CD14-positive monocyte (primary cell): Measurements from ENCODE around the gene CIB4. TPM values are rescaled to one million over a fixed set of nuclear protein-coding genes. Genes with fewer than 3 reads are reported as not detected.
A peak's percentile ranks its signal among the peaks of the same experiment; 100 is the strongest.

Experiments used
- DNase-seq, 3 donors: peaks; one replicate each; pipeline ENCODE4 v3.0.0-alpha.2; 2011 to 2022
- H2AFZ ChIP-seq: 2 replicates; pipeline ENCODE4 v1.6.0; 2012; ENCODE audit warnings: mild to moderate bottlenecking, low read depth, low read length, inconsistent platforms; ENCODE audit not compliant: insufficient read depth, poor library complexity, severe bottlenecking
- H3K27ac ChIP-seq, 2 donors: 1 replicate in 1 of 2; 2 replicates in 1 of 2; pipeline ENCODE4 v1.5.1; 2012 to 2013; ENCODE audit warnings: low read length in 2 of 2, control low read depth in 1 of 2, inconsistent platforms in 1 of 2, low read depth in 1 of 2, mild to moderate bottlenecking in 1 of 2
- H3K27me3 ChIP-seq, 2 donors: one replicate each; pipeline versions ENCODE4 v1.6.0 to v1.6.1; 2011 to 2013; ENCODE audit warnings: low read length in 2 of 2; ENCODE audit not compliant: control insufficient read depth in 2 of 2, insufficient read depth in 2 of 2
- H3K36me3 ChIP-seq, 2 donors: replicated peaks in 1 of 2; 1 replicate in 1 of 2; 2 replicates in 1 of 2; pipeline versions ENCODE4 v1.5.1 to v1.6.1; 2012 to 2013; ENCODE audit warnings: low read length in 2 of 2, control low read depth in 1 of 2, inconsistent platforms in 1 of 2, mild to moderate bottlenecking in 1 of 2; ENCODE audit not compliant: insufficient read depth in 2 of 2, control insufficient read depth in 1 of 2
- H3K4me1 ChIP-seq, 2 donors: 1 replicate in 1 of 2; 2 replicates in 1 of 2; pipeline versions ENCODE4 v1.5.1 to v1.6.1; 2012 to 2013; ENCODE audit warnings: low read length in 2 of 2, control low read depth in 1 of 2, inconsistent platforms in 1 of 2, mild to moderate bottlenecking in 1 of 2, moderate library complexity in 1 of 2; ENCODE audit not compliant: insufficient read depth in 2 of 2, control insufficient read depth in 1 of 2
- H3K4me2 ChIP-seq: replicated peaks from 2 replicates; pipeline ENCODE3; 2012; ENCODE audit warnings: low read length, moderate library complexity, mild to moderate bottlenecking; ENCODE audit not compliant: poor library complexity, severe bottlenecking; ENCODE audit errors: extremely low read depth
- H3K4me3 ChIP-seq, 3 experiments: fragments of 200-600 bp in 1 of 3; sonication (generic) in 1 of 3; replicated peaks in 1 of 3; 1 replicate in 2 of 3; 2 replicates in 1 of 3; pipeline ENCODE4 v1.5.1; 2011 to 2013; ENCODE audit warnings: low read length in 3 of 3, mild to moderate bottlenecking in 3 of 3, control low read depth in 2 of 3, low read depth in 2 of 3, inconsistent platforms in 1 of 3, moderate library complexity in 1 of 3
- H3K79me2 ChIP-seq: 2 replicates; pipeline ENCODE4 v1.6.0; 2012; ENCODE audit warnings: mild to moderate bottlenecking, control low read depth, inconsistent platforms, low read length, moderate library complexity; ENCODE audit not compliant: insufficient read depth
- H3K9ac ChIP-seq: 2 replicates; pipeline ENCODE4 v1.6.0; 2017; ENCODE audit warnings: low read length, mild to moderate bottlenecking; ENCODE audit not compliant: insufficient read depth, poor library complexity, severe bottlenecking
- H3K9me3 ChIP-seq, 2 donors: replicated peaks in 1 of 2; 1 replicate in 1 of 2; 2 replicates in 1 of 2; pipeline versions ENCODE4 v1.5.1 to v1.6.1; 2012 to 2013; ENCODE audit warnings: low read length in 2 of 2, control low read depth in 1 of 2; ENCODE audit not compliant: control insufficient read depth in 1 of 2, insufficient read depth in 1 of 2
- H4K20me1 ChIP-seq: 2 replicates; pipeline ENCODE4 v1.6.0; 2012; ENCODE audit warnings: mild to moderate bottlenecking, low read length, control low read depth, moderate library complexity; ENCODE audit not compliant: insufficient read depth
- H3K27ac Mint-ChIP-seq, 7 donors: one replicate each; pipeline ENCODE4 v1.8.0; 2020; ENCODE audit warnings: mild to moderate bottlenecking in 7 of 7, mixed read lengths in 7 of 7, moderate library complexity in 6 of 7, inconsistent platforms in 2 of 7
- H3K27me3 Mint-ChIP-seq, 3 donors: one replicate each; pipeline ENCODE4 v1.8.0; 2021 to 2022; ENCODE audit warnings: low read depth in 3 of 3, mild to moderate bottlenecking in 3 of 3, mixed read lengths in 3 of 3, moderate library complexity in 3 of 3, inconsistent platforms in 1 of 3
- H3K36me3 Mint-ChIP-seq, 2 donors: one replicate each; pipeline ENCODE4 v1.8.0; 2020; ENCODE audit warnings: mixed read lengths in 2 of 2, inconsistent platforms in 1 of 2, mild to moderate bottlenecking in 1 of 2
- H3K4me1 Mint-ChIP-seq: one replicate; pipeline ENCODE4 v1.8.0; 2020; ENCODE audit warnings: mild to moderate bottlenecking, mixed read lengths
- H3K4me3 Mint-ChIP-seq, 2 donors: one replicate each; pipeline ENCODE4 v1.8.0; 2020; ENCODE audit warnings: mild to moderate bottlenecking in 2 of 2, mixed read lengths in 2 of 2, moderate library complexity in 1 of 2
- H3K9me3 Mint-ChIP-seq, 7 donors: one replicate each; pipeline ENCODE4 v1.8.0; 2020 to 2022; ENCODE audit warnings: mixed read lengths in 7 of 7, mild to moderate bottlenecking in 6 of 7, moderate library complexity in 6 of 7, inconsistent platforms in 2 of 7
- WGBS: methylation state at CpG from one replicate; pipeline ENCODE4 v1.1.5; 2013; ENCODE audit warnings: missing lambda C conversion rate; ENCODE audit not compliant: insufficient coverage; 5-methylcytosine and 5-hydroxymethylcytosine counted together
- intact Hi-C, 2 donors: fragments of 100-400 bp; cut with micrococcal nuclease; formaldehyde crosslinking; loops; one replicate each; pipeline versions ENCODE4 v1.15.0 to v1.15.1; 2023
- polyA plus RNA-seq, 3 donors: library from polyadenylated mRNA; depleted of rRNA in 1 of 3; unstranded in 2 of 3; stranded (reverse) in 1 of 3; fragments of 300-500 nt in 2 of 3; fragments of >200 nt in 1 of 3; fragmentation: Illumina TruSeq in 2 of 3; gene quantifications; 1 replicate in 2 of 3; 2 replicates in 1 of 3; pipeline ENCODE4 v1.2.3, GENCODE V29; 2012 to 2021
- TF ChIP-seq, protein P1 (sequence below): fragments of 200-600 bp; IDR thresholded peaks from one replicate; pipeline ENCODE4 v1.8.0; 2022; ENCODE audit warnings: antibody characterized with exemption, mild to moderate bottlenecking

Gene CIB4
- polyA plus RNA-seq, 3 donors: not detected

- Histone ChIP-seq H3K36me3 (no peaks in the 10 kb centered on the region), H3K9ac (no peak overlapping the region), H3K27ac (no peak overlapping the region), H3K27me3 (no peaks in the 10 kb centered on the region), H3K4me1 (no peaks in the 10 kb centered on the region), H3K4me2 (no peak overlapping the region), H4K20me1 (no peaks in the 10 kb centered on the region), H3K4me3 (no peak overlapping the region), H3K79me2 (no peaks in the 10 kb centered on the region), H2AFZ (no peak overlapping the region), H3K9me3 (no peaks in the 10 kb centered on the region)
- TF ChIP-seq, protein P1, sequence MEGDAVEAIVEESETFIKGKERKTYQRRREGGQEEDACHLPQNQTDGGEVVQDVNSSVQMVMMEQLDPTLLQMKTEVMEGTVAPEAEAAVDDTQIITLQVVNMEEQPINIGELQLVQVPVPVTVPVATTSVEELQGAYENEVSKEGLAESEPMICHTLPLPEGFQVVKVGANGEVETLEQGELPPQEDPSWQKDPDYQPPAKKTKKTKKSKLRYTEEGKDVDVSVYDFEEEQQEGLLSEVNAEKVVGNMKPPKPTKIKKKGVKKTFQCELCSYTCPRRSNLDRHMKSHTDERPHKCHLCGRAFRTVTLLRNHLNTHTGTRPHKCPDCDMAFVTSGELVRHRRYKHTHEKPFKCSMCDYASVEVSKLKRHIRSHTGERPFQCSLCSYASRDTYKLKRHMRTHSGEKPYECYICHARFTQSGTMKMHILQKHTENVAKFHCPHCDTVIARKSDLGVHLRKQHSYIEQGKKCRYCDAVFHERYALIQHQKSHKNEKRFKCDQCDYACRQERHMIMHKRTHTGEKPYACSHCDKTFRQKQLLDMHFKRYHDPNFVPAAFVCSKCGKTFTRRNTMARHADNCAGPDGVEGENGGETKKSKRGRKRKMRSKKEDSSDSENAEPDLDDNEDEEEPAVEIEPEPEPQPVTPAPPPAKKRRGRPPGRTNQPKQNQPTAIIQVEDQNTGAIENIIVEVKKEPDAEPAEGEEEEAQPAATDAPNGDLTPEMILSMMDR: peak; percentile 97
- H3K27ac Mint-ChIP-seq: no peak overlapping the region
- no peak overlapping the region for H3K4me3 Mint-ChIP-seq
- no peaks in the 10 kb centered on the region for H3K36me3 Mint-ChIP-seq
- no peaks in the 10 kb centered on the region for H3K9me3 Mint-ChIP-seq
- H3K4me1 Mint-ChIP-seq: no peaks in the 10 kb centered on the region
- intact Hi-C loops: no loop called here
- WGBS: 40% methylated on average over 21 of the region's 24 CpGs
- peaks cover 10 to 31% (median 13%) of the 10 kb centered on the region in 3 donors for H3K27me3 Mint-ChIP-seq
- DNase-seq: peak; percentile 16 to 45 (median 40)
Measured at GRCh38 chr2:26577442-26578112, 63.6 kb downstream of the CIB4 start.

- Mint-ChIP-seq H3K4me1 (no peaks in the 10 kb centered on the region), H3K4me3 (peak overlapping the region in 1 of 2 donors; percentile 10), H3K36me3 (no peaks in the 10 kb centered on the region), H3K9me3 (no peaks in the 10 kb centered on the region), H3K27ac (no peak overlapping the region), H3K27me3 (peaks cover 15 to 33% (median 15%) of the 10 kb centered on the region in 3 donors)
- Histone ChIP-seq H3K4me2 (no peak overlapping the region), H3K27ac (no peak overlapping the region), H3K9ac (no peak overlapping the region), H4K20me1 (no peaks in the 10 kb centered on the region), H3K36me3 (no peaks in the 10 kb centered on the region), H3K4me1 (no peaks in the 10 kb centered on the region), H2AFZ (no peak overlapping the region), H3K9me3 (no peaks in the 10 kb centered on the region), H3K4me3 (no peak overlapping the region), H3K27me3 (no peaks in the 10 kb centered on the region), H3K79me2 (no peaks in the 10 kb centered on the region)
- WGBS: 86% methylated on average over 10 of the region's 17 CpGs
- TF ChIP-seq, protein P1: no peak
- no peak for DNase-seq
- intact Hi-C loops: no loop called here
Measured at GRCh38 chr2:26576565-26577441, 64.4 kb downstream of the CIB4 start.
